ENCODE measurements around the gene SCT. TPM values are rescaled to one million over a fixed set of nuclear protein-coding genes. Genes with fewer than 3 reads are reported as not detected.

The SCT gene
- total and polyA plus RNA-seq, 4 donors: not detected

GRCh38 chr11:618856-619627, 7.9 kb downstream of the SCT start:
- WGBS, 2 donors: 92 to 95% methylated on average over 23 to 24 of the region's 24 CpGs
- DNase-seq (no peak), ATAC-seq (ENCODE audit: insufficient read depth, low FRiP score) (no peak)
- H3K9ac ChIP-seq (ENCODE audit: insufficient read depth in 1 of 2, low read length in 2 of 2): no peak overlapping the region
- H3K4me3 ChIP-seq: no peak overlapping the region
- H3K4me1 ChIP-seq (ENCODE audit: control insufficient read depth in 5 of 5, insufficient read depth in 5 of 5, low read length in 5 of 5): peaks cover 0 to 13% (median 9%) of the 10 kb centered on the region in 5 donors
- no peak overlapping the region for H3K27ac ChIP-seq (ENCODE audit: low read depth in 1 of 2, low read length in 1 of 2)
- TF ChIP-seq, protein P1, sequence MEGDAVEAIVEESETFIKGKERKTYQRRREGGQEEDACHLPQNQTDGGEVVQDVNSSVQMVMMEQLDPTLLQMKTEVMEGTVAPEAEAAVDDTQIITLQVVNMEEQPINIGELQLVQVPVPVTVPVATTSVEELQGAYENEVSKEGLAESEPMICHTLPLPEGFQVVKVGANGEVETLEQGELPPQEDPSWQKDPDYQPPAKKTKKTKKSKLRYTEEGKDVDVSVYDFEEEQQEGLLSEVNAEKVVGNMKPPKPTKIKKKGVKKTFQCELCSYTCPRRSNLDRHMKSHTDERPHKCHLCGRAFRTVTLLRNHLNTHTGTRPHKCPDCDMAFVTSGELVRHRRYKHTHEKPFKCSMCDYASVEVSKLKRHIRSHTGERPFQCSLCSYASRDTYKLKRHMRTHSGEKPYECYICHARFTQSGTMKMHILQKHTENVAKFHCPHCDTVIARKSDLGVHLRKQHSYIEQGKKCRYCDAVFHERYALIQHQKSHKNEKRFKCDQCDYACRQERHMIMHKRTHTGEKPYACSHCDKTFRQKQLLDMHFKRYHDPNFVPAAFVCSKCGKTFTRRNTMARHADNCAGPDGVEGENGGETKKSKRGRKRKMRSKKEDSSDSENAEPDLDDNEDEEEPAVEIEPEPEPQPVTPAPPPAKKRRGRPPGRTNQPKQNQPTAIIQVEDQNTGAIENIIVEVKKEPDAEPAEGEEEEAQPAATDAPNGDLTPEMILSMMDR (IDR thresholded peaks at IDR 0.05; ENCODE audit: control extremely low read depth, extremely low read depth): no peak
- H3K27me3 ChIP-seq (ENCODE audit: control insufficient read depth in 3 of 3, insufficient read depth in 3 of 3, low read length in 2 of 3): no peaks in the 10 kb centered on the region
- no peaks in the 10 kb centered on the region for H3K9me3 ChIP-seq (ENCODE audit: control insufficient read depth in 4 of 4, insufficient read depth in 3 of 4, low read length in 3 of 4)
- H3K36me3 ChIP-seq (ENCODE audit: control insufficient read depth in 4 of 4, insufficient read depth in 4 of 4, low read length in 4 of 4): peaks cover 0 to 14% (median 0%) of the 10 kb centered on the region in 4 donors

GRCh38 chr11:617912-618682, 8.9 kb downstream of the SCT start:
- H3K9ac ChIP-seq (ENCODE audit: insufficient read depth in 1 of 2, low read length in 2 of 2): no peak overlapping the region
- H3K9me3 ChIP-seq (ENCODE audit: control insufficient read depth in 4 of 4, insufficient read depth in 3 of 4, low read length in 3 of 4): no peaks in the 10 kb centered on the region
- TF ChIP-seq, protein P1 (IDR thresholded peaks at IDR 0.05; ENCODE audit: control extremely low read depth, extremely low read depth): no peak
- H3K36me3 ChIP-seq (ENCODE audit: control insufficient read depth in 4 of 4, insufficient read depth in 4 of 4, low read length in 4 of 4): peaks cover 0 to 20% (median 0%) of the 10 kb centered on the region in 4 donors
- H3K27me3 ChIP-seq (ENCODE audit: control insufficient read depth in 3 of 3, insufficient read depth in 3 of 3, low read length in 2 of 3): no peaks in the 10 kb centered on the region
- peaks cover 0 to 14% (median 9%) of the 10 kb centered on the region in 5 donors for H3K4me1 ChIP-seq (ENCODE audit: control insufficient read depth in 5 of 5, insufficient read depth in 5 of 5, low read length in 5 of 5)
- no peak overlapping the region for H3K27ac ChIP-seq (ENCODE audit: low read depth in 1 of 2, low read length in 1 of 2)
- no peak overlapping the region for H3K4me3 ChIP-seq
- no peak for ATAC-seq (ENCODE audit: insufficient read depth, low FRiP score)
- no peak for DNase-seq
- WGBS, 2 donors: 92 to 95% methylated on average over 25 of the region's 25 CpGs

GRCh38 chr11:617199-617911, 9.6 kb downstream of the SCT start:
- 89 to 91% methylated on average over 56 to 57 of the region's 57 CpGs for whole genome bisulfite sequencing, 2 donors
- Histone ChIP-seq H3K27me3 (ENCODE audit: control insufficient read depth in 3 of 3, insufficient read depth in 3 of 3, low read length in 2 of 3) (no peaks in the 10 kb centered on the region), H3K36me3 (ENCODE audit: control insufficient read depth in 4 of 4, insufficient read depth in 4 of 4, low read length in 4 of 4) (peaks cover 0 to 27% (median 2%) of the 10 kb centered on the region in 4 donors), H3K4me3 (no peak overlapping the region), H3K9me3 (ENCODE audit: control insufficient read depth in 4 of 4, insufficient read depth in 3 of 4, low read length in 3 of 4) (no peaks in the 10 kb centered on the region), H3K9ac (ENCODE audit: insufficient read depth in 1 of 2, low read length in 2 of 2) (no peak overlapping the region), H3K27ac (ENCODE audit: low read depth in 1 of 2, low read length in 1 of 2) (no peak overlapping the region), H3K4me1 (ENCODE audit: control insufficient read depth in 5 of 5, insufficient read depth in 5 of 5, low read length in 5 of 5) (peaks cover 0 to 14% (median 9%) of the 10 kb centered on the region in 5 donors)
- TF ChIP-seq, protein P1 (IDR thresholded peaks at IDR 0.05; ENCODE audit: control extremely low read depth, extremely low read depth): no peak
- DNase-seq (no peak), ATAC-seq (ENCODE audit: insufficient read depth, low FRiP score) (no peak)
